ENCODE data around the gene PLEKHH1.

PLEKHH1 gene

GRCh38 chr14:67567654-67568053, 34.6 kb downstream of the PLEKHH1 start:
- DNase-seq (ENCODE audit: low read depth) = no peak

GRCh38 chr14:67569011-67569650, 36.0 kb downstream of the PLEKHH1 start:
- DNase-seq (ENCODE audit: low read depth) = no peak

GRCh38 chr14:67569651-67570290, 36.7 kb downstream of the PLEKHH1 start:
- DNase-seq (ENCODE audit: low read depth) = no peak

GRCh38 chr14:67570453-67570852, 37.4 kb downstream of the PLEKHH1 start:
- DNase-seq (ENCODE audit: low read depth) = no peak

GRCh38 chr14:67571275-67571990, 38.3 kb downstream of the PLEKHH1 start:
- peak; percentile 49 for DNase-seq (ENCODE audit: low read depth)

GRCh38 chr14:67571991-67572323, 38.9 kb downstream of the PLEKHH1 start:
- no peak for DNase-seq (ENCODE audit: low read depth)

- no peak for DNase-seq (ENCODE audit: low read depth)
Observed at GRCh38 chr14:67572608-67573007, 39.5 kb downstream of the PLEKHH1 start.

- no peak for DNase-seq (ENCODE audit: low read depth)
Observed at GRCh38 chr14:67573228-67574010, 40.3 kb downstream of the PLEKHH1 start.

GRCh38 chr14:67574156-67574555, 41.1 kb downstream of the PLEKHH1 start:
- DNase-seq (ENCODE audit: low read depth) = no peak

GRCh38 chr14:67574806-67575205, 41.7 kb downstream of the PLEKHH1 start:
- DNase-seq (ENCODE audit: low read depth) = no peak

GRCh38 chr14:67575684-67576083, 42.6 kb downstream of the PLEKHH1 start:
- no peak for DNase-seq (ENCODE audit: low read depth)

- DNase-seq (ENCODE audit: low read depth) = no peak
Observed at GRCh38 chr14:67576216-67576955, 43.3 kb downstream of the PLEKHH1 start.

- DNase-seq (ENCODE audit: low read depth) = no peak
Observed at GRCh38 chr14:67577181-67577808, 44.2 kb downstream of the PLEKHH1 start.

GRCh38 chr14:67577909-67578749, 45.0 kb downstream of the PLEKHH1 start:
- no peak for DNase-seq (ENCODE audit: low read depth)

- no peak for DNase-seq (ENCODE audit: low read depth)
Observed at GRCh38 chr14:67579040-67579439, 46.0 kb downstream of the PLEKHH1 start.

GRCh38 chr14:67579636-67580035, 46.5 kb downstream of the PLEKHH1 start:
- DNase-seq (ENCODE audit: low read depth) = no peak

- no peak for DNase-seq (ENCODE audit: low read depth)
Observed at GRCh38 chr14:67580336-67581171, 47.5 kb downstream of the PLEKHH1 start.

- no peak for DNase-seq (ENCODE audit: low read depth)
Observed at GRCh38 chr14:67581643-67582042, 48.6 kb downstream of the PLEKHH1 start.

GRCh38 chr14:67582061-67582460, 49.0 kb downstream of the PLEKHH1 start:
- no peak for DNase-seq (ENCODE audit: low read depth)

Data from activated T-helper 1 cell treated with Interleukin-2 at 50 U/mL for 16 hours (primary cell).